H9 (cell line): Measurements from ENCODE around the gene CCDC180. TPM values are rescaled to one million over a fixed set of nuclear protein-coding genes. Genes with fewer than 3 reads are reported as not detected.

Experiments
- DNase-seq: peaks from one replicate; pipeline ENCODE4 v3.0.0-alpha.2; 2017
- H2AFZ ChIP-seq: one replicate; pipeline ENCODE4 v1.6.1; 2013; ENCODE audit warnings: mild to moderate bottlenecking, low read length, control low read depth, moderate library complexity
- H2AK5ac ChIP-seq: 2 replicates; pipeline ENCODE4 v1.6.1; 2013; ENCODE audit warnings: low read length, control low read depth, mixed read lengths; ENCODE audit not compliant: insufficient read length
- H2BK120ac ChIP-seq: one replicate; pipeline ENCODE4 v1.6.1; 2013; ENCODE audit warnings: low read depth, mild to moderate bottlenecking, low read length, control low read depth, inconsistent platforms; ENCODE audit not compliant: poor library complexity, severe bottlenecking
- H2BK12ac ChIP-seq: 2 replicates; pipeline ENCODE4 v1.6.1; 2013; ENCODE audit warnings: low read length, control low read depth, mixed read lengths, low read depth; ENCODE audit not compliant: insufficient read length
- H2BK15ac ChIP-seq: 2 replicates; pipeline ENCODE4 v1.6.1; 2013; ENCODE audit warnings: low read depth, low read length, control low read depth
- H2BK20ac ChIP-seq: one replicate; pipeline ENCODE4 v1.6.1; 2013; ENCODE audit warnings: low read depth, mild to moderate bottlenecking, low read length, control low read depth, inconsistent platforms; ENCODE audit not compliant: poor library complexity, severe bottlenecking
- H2BK5ac ChIP-seq: 2 replicates; pipeline ENCODE4 v1.6.1; 2013; ENCODE audit warnings: low read length, control low read depth, mixed read lengths; ENCODE audit not compliant: insufficient read length
- H3K14ac ChIP-seq: 2 replicates; pipeline ENCODE4 v1.6.1; 2013; ENCODE audit warnings: low read length, control low read depth; ENCODE audit not compliant: insufficient read depth
- H3K18ac ChIP-seq: 2 replicates; pipeline ENCODE4 v1.6.1; 2013; ENCODE audit warnings: low read depth, mild to moderate bottlenecking, mixed read lengths, low read length, control low read depth; ENCODE audit not compliant: insufficient read length
- H3K23ac ChIP-seq: 2 replicates; pipeline ENCODE4 v1.6.1; 2013; ENCODE audit warnings: low read length, control low read depth, mixed read lengths, low read depth; ENCODE audit not compliant: insufficient read length
- H3K23me2 ChIP-seq: 2 replicates; pipeline ENCODE4 v1.6.1; 2013; ENCODE audit warnings: low read depth, mild to moderate bottlenecking, mixed read lengths, low read length, control low read depth; ENCODE audit not compliant: insufficient read length, poor library complexity, severe bottlenecking
- H3K27ac ChIP-seq: 2 replicates; pipeline ENCODE4 v1.5.1; 2013; ENCODE audit warnings: low read length, control low read depth, mixed read lengths, low read depth; ENCODE audit not compliant: insufficient read length
- H3K27me3 ChIP-seq: 2 replicates; pipeline ENCODE4 v1.6.1; 2013; ENCODE audit warnings: low read length, control low read depth, inconsistent platforms; ENCODE audit not compliant: insufficient read depth
- H3K4ac ChIP-seq: 2 replicates; pipeline ENCODE4 v1.6.1; 2013; ENCODE audit warnings: low read depth, mild to moderate bottlenecking, control low read depth, inconsistent platforms, low read length, moderate library complexity
- H3K4me1 ChIP-seq: 2 replicates; pipeline ENCODE4 v1.6.1; 2013; ENCODE audit warnings: low read length, control low read depth, inconsistent platforms; ENCODE audit not compliant: insufficient read depth
- H3K4me2 ChIP-seq: 2 replicates; pipeline ENCODE4 v1.6.1; 2013; ENCODE audit warnings: low read length, control low read depth, mixed read lengths; ENCODE audit not compliant: insufficient read length, insufficient read depth
- H3K56ac ChIP-seq: 2 replicates; pipeline ENCODE4 v1.6.1; 2013; ENCODE audit warnings: low read depth, mild to moderate bottlenecking, mixed read lengths, low read length, control low read depth; ENCODE audit not compliant: insufficient read length
- H3K79me1 ChIP-seq: 2 replicates; pipeline ENCODE4 v1.6.1; 2013; ENCODE audit warnings: low read depth, mild to moderate bottlenecking, moderate library complexity, low read length, control low read depth, inconsistent platforms; ENCODE audit not compliant: insufficient read depth, poor library complexity, severe bottlenecking
- H3K79me2 ChIP-seq: 2 replicates; pipeline ENCODE4 v1.6.1; 2013; ENCODE audit warnings: low read length, control low read depth, inconsistent platforms; ENCODE audit not compliant: insufficient read depth
- H3K9ac ChIP-seq: 2 replicates; pipeline ENCODE4 v1.6.1; 2013; ENCODE audit warnings: low read length, control low read depth, mixed read lengths; ENCODE audit not compliant: insufficient read length; ENCODE audit errors: extremely low read depth
- H3K9me3 ChIP-seq: one replicate; pipeline ENCODE4 v1.6.1; 2013; ENCODE audit warnings: low read depth, low read length, inconsistent platforms; ENCODE audit not compliant: control insufficient read depth
- H3T11ph ChIP-seq: one replicate; pipeline ENCODE4 v1.6.1; 2013; ENCODE audit warnings: mild to moderate bottlenecking, low read length, control low read depth, inconsistent platforms
- H4K20me1 ChIP-seq: one replicate; pipeline ENCODE4 v1.6.1; 2013; ENCODE audit not compliant: control insufficient read depth, insufficient read length, insufficient read depth
- H4K5ac ChIP-seq: 2 replicates; pipeline ENCODE4 v1.6.1; 2013; ENCODE audit warnings: low read depth, mild to moderate bottlenecking, mixed read lengths, low read length, control low read depth; ENCODE audit not compliant: insufficient read length
- H4K8ac ChIP-seq: replicated peaks from 2 replicates; pipeline ENCODE4 v1.6.1; 2013; ENCODE audit warnings: low read length, control low read depth, mixed read lengths, low read depth; ENCODE audit not compliant: insufficient read length
- H4K91ac ChIP-seq: 2 replicates; pipeline ENCODE4 v1.6.1; 2013; ENCODE audit warnings: low read depth, mild to moderate bottlenecking, moderate library complexity, mixed read lengths, low read length, control low read depth; ENCODE audit not compliant: insufficient read length
- H3K27ac Mint-ChIP-seq, 3 experiments: 2 replicates in 2 of 3; 3 replicates in 1 of 3; pipeline ENCODE4 v1.8.0; 2020 to 2021; ENCODE audit warnings: mixed read lengths in 3 of 3, mild to moderate bottlenecking in 1 of 3, moderate library complexity in 1 of 3
- H3K27me3 Mint-ChIP-seq: 2 replicates; pipeline ENCODE4 v1.8.0; 2021; ENCODE audit warnings: low read depth, mild to moderate bottlenecking, moderate library complexity, mixed read lengths
- H3K36me3 Mint-ChIP-seq, 3 experiments: 2 replicates in 2 of 3; 3 replicates in 1 of 3; pipeline ENCODE4 v1.8.0; 2020 to 2021; ENCODE audit warnings: low read depth in 3 of 3, mixed read lengths in 3 of 3; ENCODE audit not compliant: insufficient read depth in 1 of 3
- H3K4me1 Mint-ChIP-seq, 2 experiments: 2 replicates each; pipeline ENCODE4 v1.8.0; 2020; ENCODE audit warnings: mixed read lengths in 2 of 2
- H3K4me3 Mint-ChIP-seq, 2 experiments: 2 replicates in 1 of 2; 3 replicates in 1 of 2; pipeline ENCODE4 v1.8.0; 2020 to 2021; ENCODE audit warnings: mild to moderate bottlenecking in 2 of 2, mixed read lengths in 2 of 2, moderate library complexity in 1 of 2
- H3K9me3 Mint-ChIP-seq, 2 experiments: 2 replicates in 1 of 2; 3 replicates in 1 of 2; pipeline ENCODE4 v1.8.0; 2020; ENCODE audit warnings: mild to moderate bottlenecking in 2 of 2, mixed read lengths in 2 of 2, moderate library complexity in 1 of 2
- WGBS: extraction: QIAGEN DNeasy Blood & Tissue Kit; methylation state at CpG from one replicate; pipeline ENCODE4 v1.1.7; 2013; ENCODE audit warnings: missing lambda C conversion rate, low lambda C conversion rate, mixed read lengths; ENCODE audit not compliant: insufficient read length; ENCODE audit errors: extremely low coverage; 5-methylcytosine and 5-hydroxymethylcytosine counted together
- total RNA-seq: library from RNA; stranded (reverse); gene quantifications from 2 replicates; pipeline ENCODE4 v1.2.1, GENCODE V29; 2021
- TF ChIP-seq, protein P1 (sequence below): fragments of 200-600 bp; sonication (generic); conservative IDR thresholded peaks from 3 replicates; pipeline ENCODE4 v1.8.0; 2021; ENCODE audit warnings: antibody characterized with exemption, mild to moderate bottlenecking

The CCDC180 gene
- total RNA-seq, 1 experiment from 2014 or later = 5.9 TPM

GRCh38 chr9:97277953-97278352 is 29.5 kb upstream of the CCDC180 start:
- no peaks in the 10 kb centered on the region for H3K9me3 Mint-ChIP-seq
- Histone ChIP-seq H2BK5ac (no peak overlapping the region), H3K79me1 (no peaks in the 10 kb centered on the region), H3K9ac (no peak overlapping the region), H4K20me1 (no peaks in the 10 kb centered on the region), H2AFZ (no peak overlapping the region), H3K9me3 (no peaks in the 10 kb centered on the region), H4K8ac (no peak overlapping the region), H2BK20ac (no peak overlapping the region), H4K91ac (no peak overlapping the region), H2BK12ac (no peak overlapping the region), H3K27me3 (no peaks in the 10 kb centered on the region), H3T11ph (no peak overlapping the region), H3K4ac (no peak overlapping the region), H3K4me2 (no peak overlapping the region), H3K18ac (no peak overlapping the region), H3K4me1 (peaks cover 7% of the 10 kb centered on the region; the same call in 1 of the 2 replicates), H3K23me2 (no peaks in the 10 kb centered on the region), H3K79me2 (no peaks in the 10 kb centered on the region), H3K23ac (no peak overlapping the region), H3K14ac (no peak overlapping the region), H4K5ac (no peak overlapping the region), H3K27ac (no peak overlapping the region), H3K56ac (no peak overlapping the region), H2AK5ac (no peak overlapping the region), H2BK120ac (no peak overlapping the region), H2BK15ac (no peak overlapping the region)
- H3K27ac Mint-ChIP-seq = no peak overlapping the region
- WGBS = no CpG with 5 or more reads among the region's 7 CpGs
- no peak for DNase-seq
- no peak overlapping the region for H3K4me3 Mint-ChIP-seq
- no peaks in the 10 kb centered on the region for H3K27me3 Mint-ChIP-seq
- TF ChIP-seq, protein P1, sequence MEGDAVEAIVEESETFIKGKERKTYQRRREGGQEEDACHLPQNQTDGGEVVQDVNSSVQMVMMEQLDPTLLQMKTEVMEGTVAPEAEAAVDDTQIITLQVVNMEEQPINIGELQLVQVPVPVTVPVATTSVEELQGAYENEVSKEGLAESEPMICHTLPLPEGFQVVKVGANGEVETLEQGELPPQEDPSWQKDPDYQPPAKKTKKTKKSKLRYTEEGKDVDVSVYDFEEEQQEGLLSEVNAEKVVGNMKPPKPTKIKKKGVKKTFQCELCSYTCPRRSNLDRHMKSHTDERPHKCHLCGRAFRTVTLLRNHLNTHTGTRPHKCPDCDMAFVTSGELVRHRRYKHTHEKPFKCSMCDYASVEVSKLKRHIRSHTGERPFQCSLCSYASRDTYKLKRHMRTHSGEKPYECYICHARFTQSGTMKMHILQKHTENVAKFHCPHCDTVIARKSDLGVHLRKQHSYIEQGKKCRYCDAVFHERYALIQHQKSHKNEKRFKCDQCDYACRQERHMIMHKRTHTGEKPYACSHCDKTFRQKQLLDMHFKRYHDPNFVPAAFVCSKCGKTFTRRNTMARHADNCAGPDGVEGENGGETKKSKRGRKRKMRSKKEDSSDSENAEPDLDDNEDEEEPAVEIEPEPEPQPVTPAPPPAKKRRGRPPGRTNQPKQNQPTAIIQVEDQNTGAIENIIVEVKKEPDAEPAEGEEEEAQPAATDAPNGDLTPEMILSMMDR = no peak
- H3K4me1 Mint-ChIP-seq = peaks cover 23 to 24% of the 10 kb centered on the region in 2 experiments
- H3K36me3 Mint-ChIP-seq = peaks cover 31 to 51% (median 47%) of the 10 kb centered on the region in 3 experiments; a peak in 6 of 7 replicates
